Stimulated activated naive CD8-positive, alpha-beta T cell treated with anti-CD3 and anti-CD28 coated beads, Interleukin-15, Interleukin-2, amounts not matched to agents 100 U/mL and 50 U/mL, for 24 hours (primary cell): ENCODE data around the gene THAP12.

Experiments
- ATAC-seq: fragments of 150-1000 bp; cut with Tn5 transposase; one replicate; pipeline ENCODE4 v1.10.0; 2021
- DNase-seq: peaks from one replicate; pipeline ENCODE4 v3.0.0; 2021

THAP12 gene

DNA sequence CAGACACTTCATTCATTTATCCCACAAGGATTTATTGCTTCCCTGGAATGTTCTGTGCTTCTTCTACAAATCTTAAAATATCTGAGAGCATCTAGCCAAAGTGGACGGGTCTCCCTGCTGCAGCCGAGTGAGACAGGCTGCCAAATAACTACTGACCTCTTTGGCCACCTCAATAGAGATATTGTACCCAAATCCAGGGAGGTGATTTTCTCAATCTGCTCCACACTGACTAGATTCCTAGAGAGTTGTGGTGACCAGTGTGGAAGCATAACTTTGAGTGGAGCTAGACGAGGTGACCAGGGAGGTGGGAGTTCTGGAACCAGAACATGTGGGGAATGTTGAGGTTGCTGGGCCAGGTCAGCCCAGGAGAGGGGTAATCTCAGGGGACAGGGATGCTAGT is 77.5 kb downstream of the THAP12 start:
- ATAC-seq: no peak

DNA sequence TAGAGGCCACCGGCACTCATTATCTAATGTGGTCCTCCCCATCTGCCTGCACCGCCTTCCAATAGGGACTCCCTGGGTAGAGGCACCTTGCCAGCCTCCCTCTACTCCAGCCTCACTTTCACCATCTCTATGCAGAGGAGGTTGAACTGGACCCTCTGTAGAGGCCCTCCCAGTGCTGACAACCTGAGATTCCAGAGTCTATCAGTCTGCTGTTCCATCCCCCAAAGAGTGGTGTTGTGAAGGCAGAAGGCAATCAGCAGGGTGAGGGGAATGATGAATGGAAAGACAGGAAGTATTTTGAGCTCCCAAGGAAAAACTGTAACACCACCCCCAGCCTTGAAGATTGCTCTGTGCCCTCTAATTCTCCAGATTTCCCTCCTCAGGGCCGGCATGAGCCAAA is 77.9 kb downstream of the THAP12 start:
- DNase-seq: no peak
- no peak for ATAC-seq

More for the DNA sequence above, 77.5 kb downstream of the THAP12 start:
- no peak for DNase-seq
